Upper lobe of left lung (tissue), 4 donors: ENCODE measurements around the gene BABAM2.

Experiments used
- CTCF ChIP-seq, 6 experiments: fragments of 450-650 bp in 4 of 6; fragments of 200-600 bp in 2 of 6; sonication (generic) in 2 of 6; IDR thresholded peaks; one replicate each; pipeline ENCODE4 v1.5.1; 2016 to 2019; ENCODE audit warnings: antibody characterized with exemption in 6 of 6
- POLR2AphosphoS5 ChIP-seq, 2 donors: sonication (generic); formaldehyde crosslinking; IDR thresholded peaks; one replicate each; pipeline ENCODE4 v1.5.1; 2017; ENCODE audit warnings: antibody characterized with exemption in 2 of 2

DNA sequence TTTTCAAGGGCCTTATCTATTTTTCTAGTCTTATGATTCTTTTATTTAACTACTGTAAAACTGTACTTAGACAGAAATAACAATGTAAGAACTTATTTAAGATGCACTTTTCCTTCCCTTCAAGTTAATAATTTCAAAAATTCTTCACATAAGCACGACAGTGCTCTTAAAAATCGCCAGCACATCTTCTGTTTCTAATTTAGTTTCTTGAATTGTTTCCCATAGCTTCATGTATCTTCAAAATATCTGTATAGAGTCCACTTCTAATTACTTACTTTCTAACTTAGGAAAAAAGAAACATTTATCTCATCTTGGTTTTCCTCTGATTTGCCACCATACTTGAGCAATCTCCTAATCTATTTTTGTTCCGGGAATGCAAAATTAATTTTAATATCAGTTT, 196.1 kb downstream of the BABAM2 start:
- no peak for TF ChIP-seq CTCF (IDR thresholded peaks at IDR 0.05)
- no peak for TF ChIP-seq POLR2AphosphoS5 (IDR thresholded peaks at IDR 0.05)
